HG03159 (cell line): ENCODE results near the gene GTPBP2.
"Not testable (repeated sequence)": the region's sequence is repeated elsewhere in the genome, so short reads cannot be mapped to it uniquely, and the experiment has no call there.

Source experiments
- ATAC-seq: cut with Tn5 transposase; IDR thresholded peaks from one replicate; pipeline ENCODE4 v1.9.1; 2021; ENCODE audit warnings: mild to moderate bottlenecking, moderate library complexity; ENCODE audit not compliant: unreplicated experiment

GTPBP2 gene

DNA sequence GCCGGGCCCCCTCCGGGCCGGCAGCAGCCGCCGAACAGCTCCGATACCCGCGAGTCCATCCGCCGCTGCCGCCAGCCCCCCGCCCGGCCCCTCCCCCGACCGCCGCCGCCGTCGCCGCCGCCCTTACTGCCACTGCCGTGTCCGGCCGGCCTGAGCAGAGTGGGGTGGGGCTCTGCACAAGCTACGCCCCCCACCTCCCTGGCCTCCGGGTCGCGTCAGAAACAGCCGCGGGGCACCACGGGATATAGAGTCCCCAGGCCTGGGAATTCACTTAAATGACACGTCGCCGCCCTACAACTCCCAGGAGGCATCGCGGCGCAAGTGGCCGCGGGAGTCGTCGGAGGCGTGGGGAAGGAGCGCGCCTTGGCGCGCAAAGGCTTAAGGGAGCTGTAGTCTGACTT, at the start of gene GTPBP2:
GTPBP2 (minus strand) TSS at position 161 of the 401 bp plus-strand sequence; CDS start at position 59, 102 bp downstream.
- ATAC-seq, result peak; percentile 72

- no peak for ATAC-seq
Observed at GRCh38 chr6:43678341-43678740, 49.3 kb upstream of the GTPBP2 start.

DNA sequence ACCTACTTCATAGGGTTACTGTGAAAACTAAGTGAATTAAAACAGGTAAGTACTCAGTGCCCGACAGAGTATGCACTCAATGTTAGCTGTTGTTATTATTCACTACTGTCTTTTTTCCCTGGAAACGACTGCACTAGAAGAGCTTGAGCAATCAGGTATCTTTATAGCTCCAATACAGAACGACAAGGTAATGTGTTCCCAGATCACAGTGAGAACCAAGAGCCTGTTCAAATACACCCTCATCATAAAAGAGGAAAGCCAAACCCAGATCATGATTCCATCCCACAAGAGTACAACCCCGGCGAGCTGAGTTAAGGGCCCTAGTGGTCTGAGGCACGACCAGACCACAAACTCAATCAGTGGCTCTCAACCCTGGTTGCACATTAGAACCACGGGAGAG, 48.7 kb upstream of the GTPBP2 start:
- ATAC-seq, result no peak

DNA sequence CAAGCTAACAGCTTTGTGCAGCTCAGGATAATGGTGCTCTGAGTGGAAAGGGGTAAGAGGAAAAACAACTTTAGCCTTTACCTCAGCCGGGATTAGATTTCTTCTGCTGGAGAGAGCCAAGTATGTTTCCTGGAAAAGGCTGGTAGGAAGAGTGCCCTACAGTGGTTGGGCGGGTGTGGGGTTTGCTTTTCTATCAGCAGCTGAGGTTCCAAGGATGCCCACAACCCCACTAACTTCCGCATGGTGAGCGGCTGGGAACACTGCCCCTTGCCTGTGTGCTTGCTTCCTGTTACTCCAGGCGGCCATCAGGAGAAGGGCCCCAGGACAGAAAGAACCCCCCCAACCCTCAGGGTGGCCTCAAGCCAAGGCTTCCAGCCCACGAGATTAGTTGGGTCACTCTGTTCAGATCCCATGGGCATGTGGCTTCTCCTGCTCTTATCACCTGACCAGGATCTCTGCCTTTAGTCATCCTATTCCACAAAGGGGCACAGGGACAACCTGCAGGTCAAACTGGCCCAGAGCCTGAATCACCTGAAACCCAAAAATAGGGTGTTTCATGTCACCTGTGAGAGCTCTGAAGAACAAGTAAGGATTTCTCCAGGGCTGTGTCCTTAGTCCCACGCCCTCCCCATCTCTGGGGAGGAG, 48.0 kb upstream of the GTPBP2 start:
- ATAC-seq, result no peak

DNA sequence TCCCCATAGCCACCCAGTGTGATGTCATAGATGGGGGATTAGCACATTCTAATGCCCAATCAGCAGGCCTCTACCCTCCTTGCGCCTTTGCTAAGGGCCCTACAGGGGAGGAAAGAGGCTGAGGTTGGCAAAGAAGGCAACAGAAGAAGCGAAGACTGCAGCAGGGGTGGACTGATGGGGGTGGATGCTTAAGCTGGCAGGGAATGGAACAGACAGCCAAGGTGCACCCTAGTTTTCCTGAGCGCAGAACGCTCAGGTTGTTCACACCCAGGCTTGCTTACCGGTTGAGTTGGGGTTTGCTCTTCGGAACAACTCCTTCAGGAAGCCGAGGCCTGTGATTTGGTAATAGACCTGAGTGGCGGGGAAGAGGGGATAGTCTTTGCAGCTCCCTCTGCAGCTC, 45.9 kb upstream of the GTPBP2 start:
- ATAC-seq, result no peak

- ATAC-seq, result no peak
Observed at GRCh38 chr6:43674291-43674690, 45.2 kb upstream of the GTPBP2 start.

- no peak for ATAC-seq
Observed at GRCh38 chr6:43673444-43674084, 44.5 kb upstream of the GTPBP2 start.

DNA sequence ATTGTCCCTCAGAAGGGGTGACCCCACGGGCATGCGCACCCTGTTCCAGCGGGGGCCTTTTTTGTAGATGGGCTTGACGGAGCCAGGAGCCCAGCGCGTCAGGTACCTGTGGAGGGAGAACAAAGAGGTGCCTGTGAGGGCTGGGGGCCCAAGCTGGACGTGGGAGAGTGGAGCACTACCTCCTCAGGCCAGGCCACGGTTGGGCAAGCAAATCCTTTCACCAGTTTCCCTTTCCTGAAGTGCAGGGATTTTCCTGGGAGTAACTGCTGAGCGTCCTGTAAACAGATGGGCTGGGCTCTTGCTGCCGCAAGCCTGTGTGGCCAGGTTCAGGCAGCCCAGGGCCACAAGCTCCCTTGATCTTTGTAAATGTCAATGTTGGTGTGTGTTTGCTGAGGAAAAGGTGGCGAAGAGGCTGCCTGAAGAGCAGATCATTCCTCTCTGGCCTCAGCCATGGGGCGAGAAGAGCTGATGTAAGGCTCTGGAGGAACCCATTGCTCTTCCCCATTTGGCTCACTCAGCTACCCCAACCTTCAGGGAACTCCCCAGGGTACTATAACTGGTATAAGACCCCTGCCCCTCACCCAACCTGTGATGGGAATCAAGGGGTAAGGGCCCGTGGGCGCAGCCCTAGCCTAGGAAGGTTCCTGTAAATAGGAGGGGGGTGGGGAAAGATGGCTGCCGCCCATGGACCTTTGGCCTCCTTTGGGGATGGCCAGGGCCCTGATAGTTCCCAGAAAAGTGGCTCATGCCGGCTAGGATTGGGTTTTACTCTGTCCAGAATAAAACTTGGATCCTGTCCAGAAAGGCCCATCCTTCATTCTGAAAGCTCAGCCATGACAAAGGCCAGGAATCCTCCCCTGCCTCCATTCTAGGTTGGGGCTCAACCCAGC, 43.0 kb upstream of the GTPBP2 start:
- no peak for ATAC-seq

DNA sequence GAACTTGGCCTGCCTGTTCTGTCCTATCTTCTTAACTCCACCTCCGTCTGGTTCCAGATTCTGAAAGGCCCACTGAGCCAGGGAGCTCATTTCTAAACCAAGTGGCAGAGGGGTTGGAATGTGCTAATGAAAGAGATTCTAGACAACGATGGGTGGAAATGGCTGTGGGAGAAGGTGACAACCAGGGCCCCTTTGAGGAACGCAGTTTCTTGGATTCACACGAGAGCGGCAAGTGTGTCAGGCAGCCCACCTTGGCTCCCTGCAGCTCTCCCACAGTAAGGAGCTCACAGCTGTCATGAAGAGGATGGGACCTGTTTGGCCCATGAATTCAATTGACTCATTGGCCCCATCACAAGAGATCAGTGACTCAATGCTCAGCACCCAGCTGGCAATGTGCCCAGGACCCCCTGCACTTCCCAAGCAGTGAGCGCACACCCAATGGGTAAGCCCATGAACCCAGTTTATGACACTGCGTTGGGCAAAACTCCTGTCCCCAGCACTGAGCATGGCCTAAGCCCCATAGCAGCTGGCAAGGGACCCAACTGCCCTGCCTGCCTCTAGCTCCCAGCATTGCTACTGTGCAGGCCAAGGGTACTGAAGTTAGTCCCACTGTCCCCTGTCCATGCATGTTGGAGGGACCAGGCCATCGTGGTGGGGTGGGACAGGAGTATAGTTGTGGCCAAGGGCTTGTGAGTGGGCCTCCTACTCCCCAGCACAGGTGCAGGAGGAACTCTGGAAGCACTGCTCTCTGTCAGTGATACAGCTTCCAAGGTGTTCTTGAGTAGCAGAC, 42.1 kb upstream of the GTPBP2 start:
- ATAC-seq, result no peak

GRCh38 chr6:43670623-43670986, 41.5 kb upstream of the GTPBP2 start:
- no peak for ATAC-seq

DNA sequence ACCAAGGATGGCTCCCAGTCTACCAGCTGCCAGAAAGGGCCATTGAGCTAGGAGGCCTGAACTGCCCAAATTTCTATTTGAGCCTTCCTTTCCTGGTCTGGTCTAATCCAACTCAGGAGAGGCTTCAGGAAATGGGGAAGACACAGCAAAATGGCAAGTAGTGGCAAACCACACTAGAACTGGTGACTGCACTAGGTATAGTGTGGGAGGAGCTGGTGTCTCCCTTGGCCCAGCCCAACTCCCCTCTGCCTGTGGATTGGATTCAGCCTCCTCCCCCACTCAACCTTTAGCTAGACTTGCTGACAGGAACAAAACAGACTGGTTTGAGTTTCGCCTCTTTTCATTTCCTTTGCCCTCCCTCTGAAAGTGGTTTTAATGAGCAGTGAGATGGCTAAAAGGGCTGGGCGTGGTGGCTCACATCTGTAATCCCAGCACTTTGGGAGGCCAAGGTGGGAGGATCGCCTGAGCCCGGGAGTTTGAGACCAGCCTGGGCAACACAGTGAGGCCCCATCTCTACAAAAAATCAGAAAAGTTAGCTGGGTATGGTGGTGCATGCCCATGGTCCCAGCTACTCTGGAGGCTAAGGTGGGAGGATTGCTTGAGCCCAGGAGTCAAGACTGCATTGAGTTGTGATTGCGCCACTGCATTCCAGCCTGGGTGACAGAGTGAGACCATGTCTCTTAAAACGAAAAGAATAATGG, 41.0 kb upstream of the GTPBP2 start:
- no peak for ATAC-seq

- ATAC-seq, result no peak
Observed at GRCh38 chr6:43669050-43669921, 40.2 kb upstream of the GTPBP2 start.

- ATAC-seq, result no peak
Observed at GRCh38 chr6:43668151-43669028, 39.3 kb upstream of the GTPBP2 start.

DNA sequence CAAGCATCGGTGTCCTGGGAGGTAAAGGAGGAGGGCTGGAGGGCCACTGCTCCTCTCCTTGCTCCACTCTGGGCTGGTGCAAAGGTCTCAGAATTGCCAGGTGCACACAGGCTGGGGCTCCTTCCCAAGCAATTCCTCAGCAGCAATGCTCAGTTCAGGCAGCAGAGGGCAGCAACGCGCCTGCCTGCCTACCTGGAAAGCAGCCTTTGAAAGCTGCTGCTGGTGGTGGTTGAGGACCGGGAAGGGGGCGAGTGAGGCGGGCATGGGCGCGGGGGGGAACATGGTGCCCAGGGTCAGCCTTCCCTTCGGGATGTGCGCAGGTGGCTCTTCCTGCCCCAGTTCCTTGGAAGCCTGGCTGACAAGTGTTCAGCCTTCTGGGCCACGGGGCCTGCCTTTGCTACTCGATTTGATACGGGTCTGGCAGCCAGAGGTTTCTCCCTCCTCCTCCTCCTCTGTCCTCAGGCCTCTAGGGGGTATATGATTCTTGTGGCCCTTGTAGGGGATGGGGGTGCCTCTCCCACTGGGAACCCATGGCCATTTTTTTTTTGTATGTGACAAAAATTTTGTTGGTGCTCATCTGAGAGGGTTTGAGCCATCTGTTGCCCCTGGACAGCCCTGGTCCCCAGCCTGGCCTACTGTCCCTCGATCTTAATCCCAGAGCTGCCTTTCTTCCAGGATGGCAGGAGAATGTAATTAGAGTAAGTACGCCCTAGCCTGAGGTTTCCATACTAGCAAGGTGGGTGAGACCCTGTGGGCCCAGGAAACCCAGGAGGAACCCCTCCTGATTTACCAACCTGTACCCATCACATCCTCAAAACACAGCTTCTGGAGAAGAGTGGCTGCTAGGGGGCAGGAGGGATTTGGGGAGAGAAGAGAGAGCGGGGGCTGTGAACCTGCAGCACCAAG, 38.4 kb upstream of the GTPBP2 start:
- peak; percentile 47 for ATAC-seq

GRCh38 chr6:43666196-43666920, 37.3 kb upstream of the GTPBP2 start:
- ATAC-seq, result no peak

DNA sequence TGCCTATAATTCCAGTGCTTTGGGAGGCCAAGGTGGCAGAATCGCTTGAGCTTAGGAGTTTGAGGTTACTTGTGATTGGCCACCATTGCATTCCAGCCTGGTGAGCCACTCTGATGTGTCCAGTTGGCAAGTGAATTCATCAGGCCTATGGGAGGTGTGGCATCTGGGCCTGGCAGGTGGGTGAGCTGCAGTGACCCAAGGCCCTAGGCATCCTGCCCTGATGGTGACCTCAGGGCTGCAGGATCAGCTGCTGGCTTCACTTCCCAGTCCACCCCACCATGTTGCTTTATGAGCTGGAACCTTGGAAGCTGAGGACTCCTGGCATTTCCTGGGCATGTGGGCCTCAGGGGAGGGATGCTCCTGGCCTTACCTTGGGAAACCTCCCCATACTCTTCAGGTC, 36.3 kb upstream of the GTPBP2 start:
- no peak for ATAC-seq

DNA sequence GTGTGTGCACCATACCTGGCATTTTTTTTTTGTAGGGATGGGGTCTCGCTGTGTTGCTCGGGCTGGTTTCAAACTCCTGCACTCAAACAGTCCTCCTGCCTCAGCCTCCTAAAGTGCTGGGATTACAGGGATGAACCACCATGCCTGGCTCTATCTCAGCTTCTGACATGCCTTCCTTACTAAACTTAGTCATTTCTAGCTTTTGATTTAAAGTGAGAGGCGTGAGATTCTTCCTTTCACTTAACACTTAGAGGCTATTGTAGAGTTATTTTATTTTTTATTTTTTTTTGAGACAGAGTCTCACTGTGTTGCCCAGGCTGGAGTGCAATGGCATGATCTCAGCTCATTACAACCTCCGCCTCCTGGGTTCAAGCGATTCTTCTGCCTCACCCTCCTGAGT, 33.9 kb upstream of the GTPBP2 start:
- ATAC-seq, result not testable (repeated sequence)
